Esophagus (tissue), 2 donors: Measurements from ENCODE around the gene MMD. TPM values are rescaled to one million over a fixed set of nuclear protein-coding genes. Genes with fewer than 3 reads are reported as not detected.

Experiments
- H3K27ac ChIP-seq, 2 donors: one replicate each; pipeline ENCODE4 v1.5.1; 2013; ENCODE audit warnings: low read depth in 2 of 2, mild to moderate bottlenecking in 2 of 2, inconsistent platforms in 1 of 2, low read length in 1 of 2, moderate library complexity in 1 of 2
- H3K27me3 ChIP-seq, 2 donors: one replicate each; pipeline ENCODE4 v1.6.1; 2013; ENCODE audit warnings: low read length in 2 of 2, control low read depth in 1 of 2, mild to moderate bottlenecking in 1 of 2; ENCODE audit not compliant: insufficient read depth in 2 of 2, control insufficient read depth in 1 of 2
- H3K36me3 ChIP-seq, 2 donors: one replicate each; pipeline ENCODE4 v1.6.1; 2013; ENCODE audit warnings: low read length in 1 of 2; ENCODE audit not compliant: control insufficient read depth in 2 of 2, insufficient read depth in 2 of 2
- H3K4me1 ChIP-seq, 2 donors: one replicate each; pipeline ENCODE4 v1.6.1; 2013; ENCODE audit warnings: low read length in 1 of 2; ENCODE audit not compliant: control insufficient read depth in 2 of 2, insufficient read depth in 2 of 2
- H3K4me3 ChIP-seq, 2 donors: one replicate each; pipeline ENCODE4 v1.5.1; 2013; ENCODE audit warnings: low read length in 2 of 2, mild to moderate bottlenecking in 2 of 2, low read depth in 1 of 2, moderate library complexity in 1 of 2
- H3K9me3 ChIP-seq, 2 donors: one replicate each; pipeline ENCODE4 v1.6.1; 2013; ENCODE audit warnings: mild to moderate bottlenecking in 2 of 2, low read depth in 1 of 2, low read length in 1 of 2, moderate library complexity in 1 of 2; ENCODE audit not compliant: control insufficient read depth in 2 of 2, insufficient read depth in 1 of 2
- WGBS, 2 donors: extraction: QIAGEN DNeasy Blood & Tissue Kit; methylation state at CpG; one replicate each; pipeline ENCODE4 v1.1.7; 2013; 5-methylcytosine and 5-hydroxymethylcytosine counted together
- polyA plus RNA-seq, 2 donors: library from polyadenylated mRNA; stranded (reverse); fragments of 200-250 nt; gene quantifications; one replicate each; pipeline ENCODE4 v1.2.3, GENCODE V29; 2013
- donor health status: healthy with polysubstance abuse.
- donor health status: Bipolar disorder and iron deficiency.

MMD gene
- polyA plus RNA-seq, 2 donors, result 2.7 to 3.5 TPM

DNA sequence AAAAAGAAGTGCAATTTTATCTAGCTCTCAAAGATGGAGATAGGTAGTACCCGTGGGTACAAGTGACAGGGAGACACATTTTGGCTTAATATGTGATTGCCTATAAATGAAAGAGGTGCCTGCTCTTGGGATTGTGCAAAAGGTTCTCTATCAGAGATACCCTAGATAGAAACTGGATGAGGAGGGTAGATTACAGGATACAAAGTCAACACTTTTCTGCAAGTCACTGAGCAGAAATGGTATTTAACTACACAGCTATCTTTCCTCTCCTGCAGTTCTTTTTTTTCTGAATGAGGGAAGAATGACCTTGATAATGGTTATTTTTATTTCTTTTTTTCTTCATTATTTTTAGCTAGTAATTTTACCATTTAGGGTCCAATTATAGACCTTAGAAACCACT is 67.6 kb downstream of the MMD start:
- H3K9me3 ChIP-seq, result no peaks in the 10 kb centered on the region
- H3K27ac ChIP-seq, result no peak overlapping the region
- no peaks in the 10 kb centered on the region for H3K4me1 ChIP-seq
- no peaks in the 10 kb centered on the region for H3K27me3 ChIP-seq
- WGBS, 2 donors, result 67 to 84% methylated on average over 1 of the region's 1 CpG
- H3K4me3 ChIP-seq, result no peak overlapping the region
- H3K36me3 ChIP-seq, result no peaks in the 10 kb centered on the region

DNA sequence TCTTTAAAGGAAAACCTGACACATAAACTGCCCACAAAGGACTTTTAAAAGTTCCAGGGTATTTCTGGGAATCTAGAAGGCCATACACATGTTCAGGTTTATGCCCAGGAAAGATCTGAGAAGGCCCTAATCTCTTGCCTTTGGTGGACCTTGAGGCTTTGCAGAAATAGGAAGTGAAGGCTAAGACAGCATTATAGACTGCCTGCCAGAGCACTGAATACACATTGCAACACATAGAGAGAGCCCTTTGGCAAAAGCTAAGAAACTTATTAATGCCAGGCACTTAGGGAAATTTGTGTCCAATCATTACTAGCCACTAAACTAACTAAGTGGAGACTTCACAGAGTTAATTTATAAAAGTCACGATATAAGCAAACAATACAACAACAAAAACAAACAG is 70.4 kb downstream of the MMD start:
- no peaks in the 10 kb centered on the region for H3K36me3 ChIP-seq
- no peak overlapping the region for H3K27ac ChIP-seq
- no peaks in the 10 kb centered on the region for H3K27me3 ChIP-seq

DNA sequence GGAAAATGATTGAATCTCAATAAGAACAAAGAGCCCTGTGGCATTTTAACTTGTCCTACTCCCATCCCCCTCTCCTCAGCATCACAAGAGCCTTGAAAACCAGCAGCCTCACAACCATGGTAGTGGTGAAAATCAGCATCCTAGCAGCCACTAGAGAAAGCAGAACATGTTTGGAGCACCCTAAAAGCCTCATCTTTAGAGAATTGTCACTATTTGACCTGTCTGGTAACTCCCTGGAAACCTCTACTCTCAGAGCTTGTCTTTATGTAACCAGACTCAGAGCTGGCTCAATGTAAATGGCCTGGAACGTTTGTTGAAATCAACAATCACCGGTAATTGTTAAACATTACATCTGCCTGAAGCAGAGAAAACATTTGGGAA is 70.8 kb downstream of the MMD start:
- H3K4me1 ChIP-seq, result no peaks in the 10 kb centered on the region
- H3K27ac ChIP-seq, result no peak overlapping the region
- no peak overlapping the region for H3K4me3 ChIP-seq
- H3K27me3 ChIP-seq, result no peaks in the 10 kb centered on the region
- no peaks in the 10 kb centered on the region for H3K9me3 ChIP-seq
- H3K36me3 ChIP-seq, result no peaks in the 10 kb centered on the region
- WGBS, 2 donors, result 27 to 42% methylated on average over 2 of the region's 2 CpGs

More for the DNA sequence above, 70.4 kb downstream of the MMD start:
- Histone ChIP-seq H3K9me3 (no peaks in the 10 kb centered on the region), H3K4me1 (no peaks in the 10 kb centered on the region), H3K4me3 (no peak overlapping the region)
- 84 to 87% methylated on average over 1 of the region's 1 CpG for WGBS, 2 donors

DNA sequence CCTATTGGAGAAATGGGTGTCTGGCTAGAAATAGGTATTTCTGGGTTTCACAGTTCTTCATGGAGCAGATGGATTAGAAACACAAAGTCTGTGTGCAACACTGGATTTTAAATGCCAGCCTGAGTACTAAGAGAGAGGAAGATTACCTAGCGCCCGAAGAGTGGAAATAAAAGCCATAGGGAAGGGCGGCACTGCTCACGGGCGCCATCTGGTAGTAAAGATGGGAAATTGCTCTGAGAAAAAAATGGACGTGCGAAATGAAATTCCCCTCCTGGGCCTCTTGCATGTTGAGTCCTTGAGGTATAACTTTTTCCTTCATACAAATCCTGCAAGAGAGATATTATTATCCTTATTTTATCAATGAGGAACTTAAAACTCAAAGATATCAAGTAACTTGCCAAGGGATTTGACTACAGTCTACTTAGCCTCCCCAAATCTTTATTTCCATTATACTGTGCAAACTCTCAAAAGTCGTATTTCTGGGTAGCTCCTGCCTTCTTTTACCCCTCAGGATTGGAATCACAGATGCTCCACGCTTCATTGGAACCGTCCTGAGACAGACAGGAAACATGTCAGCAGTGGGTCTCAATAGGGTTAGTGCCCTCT is 72.8 kb downstream of the MMD start:
- no peaks in the 10 kb centered on the region for H3K9me3 ChIP-seq
- WGBS, 2 donors, result 16 to 17% methylated on average over 10 of the region's 10 CpGs
- H3K27me3 ChIP-seq, result no peaks in the 10 kb centered on the region
- H3K27ac ChIP-seq, result no peak overlapping the region
- H3K4me3 ChIP-seq, result no peak overlapping the region
- H3K36me3 ChIP-seq, result no peaks in the 10 kb centered on the region
- H3K4me1 ChIP-seq, result no peaks in the 10 kb centered on the region

DNA sequence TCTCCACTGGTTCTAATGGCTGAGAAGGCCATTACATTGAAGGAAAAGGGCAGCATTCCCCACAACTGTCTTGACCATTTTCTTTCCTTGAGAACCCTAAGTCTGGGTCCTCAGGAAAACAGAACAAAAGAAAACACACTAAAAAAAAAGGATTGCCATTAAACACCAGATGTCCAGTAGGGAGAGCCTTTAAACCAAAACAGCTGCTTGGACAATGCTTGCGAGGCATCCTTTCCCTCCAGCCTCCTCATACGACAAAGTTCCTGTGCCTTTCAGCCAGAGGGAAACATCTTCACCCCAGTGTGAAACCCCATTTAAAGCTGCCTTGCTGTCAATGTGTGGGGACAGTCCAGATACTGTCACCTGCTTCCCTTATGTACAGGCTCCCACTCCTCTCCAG is 74.3 kb downstream of the MMD start:
- Histone ChIP-seq H3K9me3 (no peaks in the 10 kb centered on the region), H3K36me3 (no peaks in the 10 kb centered on the region), H3K27ac (no peak overlapping the region), H3K4me1 (no peaks in the 10 kb centered on the region), H3K4me3 (no peak overlapping the region), H3K27me3 (no peaks in the 10 kb centered on the region)
- WGBS, 2 donors, result 88 to 90% methylated on average over 2 of the region's 2 CpGs

DNA sequence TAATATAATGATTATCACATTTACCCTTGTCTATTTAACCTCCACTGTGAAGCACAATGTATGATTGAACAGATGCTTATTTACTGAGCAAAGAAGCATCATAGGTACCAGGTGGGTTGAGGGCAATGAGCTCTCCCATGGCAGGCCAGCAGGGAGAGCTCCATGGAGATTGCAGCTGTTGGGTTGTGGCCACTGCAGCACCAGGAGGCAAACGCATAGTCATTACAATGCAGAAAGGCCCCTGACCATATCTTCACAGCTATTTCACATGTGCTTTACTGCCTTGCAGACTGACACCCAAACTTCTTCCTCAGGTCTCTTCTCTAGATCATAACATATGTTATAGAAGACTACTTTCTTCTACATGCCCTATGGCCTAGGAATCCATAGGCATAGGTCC is 75.0 kb downstream of the MMD start:
- no peaks in the 10 kb centered on the region for H3K36me3 ChIP-seq
- H3K4me1 ChIP-seq, result no peaks in the 10 kb centered on the region
- no peak overlapping the region for H3K27ac ChIP-seq
- H3K4me3 ChIP-seq, result no peak overlapping the region
- 93 to 95% methylated on average over 1 of the region's 1 CpG for WGBS, 2 donors
- H3K9me3 ChIP-seq, result no peaks in the 10 kb centered on the region
- no peaks in the 10 kb centered on the region for H3K27me3 ChIP-seq

DNA sequence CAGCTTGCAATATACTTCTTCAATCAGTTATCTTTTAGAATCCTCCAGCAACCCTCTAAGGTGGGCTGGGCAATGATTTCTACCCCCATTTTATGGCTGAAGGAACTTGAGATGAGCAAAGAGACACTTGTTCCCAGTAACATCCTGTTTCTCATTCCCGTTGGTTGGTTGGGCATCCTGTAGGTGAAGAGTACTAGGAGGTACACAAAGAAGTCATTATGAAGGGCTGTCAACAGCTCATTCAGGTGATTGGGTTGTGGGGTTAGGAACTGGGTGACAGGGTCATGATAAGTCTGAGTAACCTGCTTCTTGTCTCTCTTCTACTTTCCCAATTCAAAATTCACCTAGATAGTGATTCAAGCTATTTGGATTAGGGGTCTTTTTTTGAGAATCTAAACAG is 76.5 kb downstream of the MMD start:
- no peak overlapping the region for H3K4me3 ChIP-seq
- H3K4me1 ChIP-seq, result no peaks in the 10 kb centered on the region
- WGBS, 2 donors, result 86 to 89% methylated on average over 1 of the region's 1 CpG
- no peaks in the 10 kb centered on the region for H3K36me3 ChIP-seq
- no peak overlapping the region for H3K27ac ChIP-seq
- H3K27me3 ChIP-seq, result no peaks in the 10 kb centered on the region
- no peaks in the 10 kb centered on the region for H3K9me3 ChIP-seq

DNA sequence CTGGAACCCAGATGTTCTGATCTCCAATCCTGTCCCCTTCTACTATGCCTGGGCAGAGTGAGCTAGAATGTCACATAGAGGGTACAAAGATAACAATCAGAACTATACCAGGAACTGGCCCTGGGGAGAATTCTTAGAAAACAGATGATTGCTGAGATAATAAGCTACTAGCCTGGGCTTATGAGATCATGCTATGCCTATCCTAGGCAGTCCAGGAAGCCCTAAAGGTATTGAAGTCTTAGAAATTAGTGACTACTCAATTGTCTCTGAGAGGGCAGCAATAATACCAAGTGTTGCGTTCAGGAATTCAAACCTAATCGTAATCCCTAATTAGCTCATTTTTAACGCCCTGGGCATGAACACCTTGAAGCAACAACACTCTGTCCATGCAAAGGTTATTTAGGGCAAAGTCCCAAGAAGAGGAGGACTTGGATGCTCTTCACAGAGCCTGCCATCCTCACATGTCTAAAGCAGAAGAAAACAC is 77.1 kb downstream of the MMD start:
- Histone ChIP-seq H3K27me3 (no peaks in the 10 kb centered on the region), H3K4me3 (no peak overlapping the region), H3K9me3 (no peaks in the 10 kb centered on the region), H3K36me3 (no peaks in the 10 kb centered on the region), H3K27ac (no peak overlapping the region), H3K4me1 (no peaks in the 10 kb centered on the region)
- 80% methylated on average over 3 of the region's 3 CpGs for WGBS, 2 donors

DNA sequence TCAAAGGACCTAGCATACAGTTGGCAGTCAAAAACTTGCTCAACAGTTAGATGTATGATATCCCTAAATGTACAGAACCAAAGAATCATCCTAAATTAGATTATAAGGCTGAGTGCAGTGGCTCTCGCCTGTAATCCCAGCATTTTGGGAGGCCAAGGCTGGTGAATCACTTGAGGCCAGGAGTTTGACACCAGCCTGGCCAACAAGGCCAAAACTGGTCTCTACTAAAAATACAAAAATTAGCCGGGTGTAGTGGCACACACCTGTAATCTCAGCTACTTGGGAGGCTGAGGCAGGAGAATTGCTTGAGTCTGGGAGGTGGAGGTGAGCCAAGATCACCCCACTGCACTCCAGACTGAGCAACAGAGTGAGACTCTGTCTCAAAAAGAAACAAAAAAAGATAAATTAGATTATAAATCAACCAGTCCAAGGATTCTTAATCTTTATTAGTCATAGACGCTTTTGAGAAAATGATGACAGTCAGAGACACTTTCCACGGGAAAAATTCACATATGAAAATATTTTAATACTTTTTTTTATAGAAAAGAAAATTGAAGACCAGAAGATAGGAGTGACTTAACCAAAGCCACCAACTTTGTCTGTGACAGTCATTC is 77.6 kb downstream of the MMD start:
- Histone ChIP-seq H3K9me3 (no peaks in the 10 kb centered on the region), H3K4me3 (no peak overlapping the region), H3K36me3 (no peaks in the 10 kb centered on the region), H3K4me1 (no peaks in the 10 kb centered on the region), H3K27me3 (no peaks in the 10 kb centered on the region), H3K27ac (no peak overlapping the region)
- 76 to 83% methylated on average over 4 of the region's 4 CpGs for WGBS, 2 donors
